ENCODE results near the gene EGFL6.

DNA sequence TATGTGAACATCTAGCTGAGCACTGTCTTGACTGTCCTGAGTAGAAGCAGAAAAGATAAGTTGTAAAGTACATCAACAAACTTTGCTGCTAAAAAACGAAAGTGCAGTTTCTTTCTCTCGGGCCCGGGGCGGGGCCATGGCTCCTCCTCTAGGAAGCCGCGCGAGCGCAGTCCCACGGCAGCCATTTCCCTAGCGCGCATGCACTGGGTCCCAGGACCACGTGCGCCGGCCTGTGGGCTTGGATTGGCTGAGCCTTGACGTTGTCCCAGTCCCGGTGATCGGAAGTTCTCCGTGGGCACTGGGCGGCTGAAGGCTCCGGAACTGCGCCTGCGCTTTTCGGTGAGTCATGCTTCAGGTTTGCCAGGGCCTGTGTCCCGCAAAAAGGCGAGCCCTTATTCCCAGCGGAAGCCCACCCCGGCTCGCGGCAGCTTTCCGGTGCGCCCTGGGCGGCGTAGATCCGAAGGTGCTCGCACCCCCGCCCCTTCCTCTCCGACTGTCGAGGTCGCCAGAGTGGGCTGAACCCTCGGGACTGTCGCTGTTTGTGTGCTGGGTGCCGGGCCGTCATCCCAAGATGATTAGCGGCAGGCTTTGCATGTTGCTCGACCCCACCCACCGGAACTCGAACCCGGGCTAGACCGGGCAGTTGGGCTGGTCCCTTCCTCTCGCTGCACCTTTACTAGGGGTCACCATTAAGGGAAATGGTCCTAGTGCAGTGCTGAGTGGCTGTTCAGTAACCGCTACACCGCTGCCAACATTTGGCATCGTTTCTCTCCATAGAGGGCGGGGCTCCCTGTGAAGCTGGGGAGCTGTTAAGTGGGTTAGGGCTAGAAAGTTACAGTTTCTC is 83.7 kb downstream of the EGFL6 start, which contains the start of gene TCEANC:
- TF ChIP-seq, protein P1, sequence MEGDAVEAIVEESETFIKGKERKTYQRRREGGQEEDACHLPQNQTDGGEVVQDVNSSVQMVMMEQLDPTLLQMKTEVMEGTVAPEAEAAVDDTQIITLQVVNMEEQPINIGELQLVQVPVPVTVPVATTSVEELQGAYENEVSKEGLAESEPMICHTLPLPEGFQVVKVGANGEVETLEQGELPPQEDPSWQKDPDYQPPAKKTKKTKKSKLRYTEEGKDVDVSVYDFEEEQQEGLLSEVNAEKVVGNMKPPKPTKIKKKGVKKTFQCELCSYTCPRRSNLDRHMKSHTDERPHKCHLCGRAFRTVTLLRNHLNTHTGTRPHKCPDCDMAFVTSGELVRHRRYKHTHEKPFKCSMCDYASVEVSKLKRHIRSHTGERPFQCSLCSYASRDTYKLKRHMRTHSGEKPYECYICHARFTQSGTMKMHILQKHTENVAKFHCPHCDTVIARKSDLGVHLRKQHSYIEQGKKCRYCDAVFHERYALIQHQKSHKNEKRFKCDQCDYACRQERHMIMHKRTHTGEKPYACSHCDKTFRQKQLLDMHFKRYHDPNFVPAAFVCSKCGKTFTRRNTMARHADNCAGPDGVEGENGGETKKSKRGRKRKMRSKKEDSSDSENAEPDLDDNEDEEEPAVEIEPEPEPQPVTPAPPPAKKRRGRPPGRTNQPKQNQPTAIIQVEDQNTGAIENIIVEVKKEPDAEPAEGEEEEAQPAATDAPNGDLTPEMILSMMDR (conservative IDR thresholded peaks at IDR 0.05): no peak
- peak; percentile 14; the same call in 1 of the 2 replicates for TF ChIP-seq ZFX (IDR thresholded peaks at IDR 0.05)

Measured in C4-2B (cell line).